Measurements from ENCODE around the gene AKT3. TPM values are rescaled to one million over a fixed set of nuclear protein-coding genes. Genes with fewer than 3 reads are reported as not detected.
A peak's percentile ranks its signal among the peaks of the same experiment; 100 is the strongest.

AKT3 gene
- total RNA-seq, 1 donor from 2014 or later: 110 TPM

DNA sequence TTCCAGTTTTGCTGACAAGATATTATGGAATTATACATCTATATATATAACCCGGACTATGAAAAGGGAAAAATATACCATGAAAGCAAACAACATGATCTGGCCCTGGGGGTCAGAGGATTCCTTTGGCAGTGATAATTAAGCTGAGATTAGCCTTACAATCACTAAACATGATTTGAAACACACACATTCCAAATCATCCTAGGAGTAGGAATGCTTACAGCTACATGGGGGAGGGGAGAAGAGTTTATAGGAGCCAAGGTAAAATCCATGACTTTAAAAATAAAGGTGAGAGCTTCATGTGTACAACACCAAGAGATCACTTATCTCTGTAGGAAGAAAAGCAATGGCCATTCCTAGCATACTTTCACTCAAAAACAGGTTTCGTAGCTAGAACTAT is 57.6 kb downstream of the AKT3 start:
- Mint-ChIP-seq H3K4me3 (no peak overlapping the region), H3K27me3 (ENCODE audit: low read depth) (no peaks in the 10 kb centered on the region), H3K27ac (peak overlapping the region; percentile 94), H3K4me1 (peaks cover 34% of the 10 kb centered on the region), H3K9me3 (peaks cover 3% of the 10 kb centered on the region), H3K36me3 (peaks cover 18% of the 10 kb centered on the region)
- TF ChIP-seq, protein P1, sequence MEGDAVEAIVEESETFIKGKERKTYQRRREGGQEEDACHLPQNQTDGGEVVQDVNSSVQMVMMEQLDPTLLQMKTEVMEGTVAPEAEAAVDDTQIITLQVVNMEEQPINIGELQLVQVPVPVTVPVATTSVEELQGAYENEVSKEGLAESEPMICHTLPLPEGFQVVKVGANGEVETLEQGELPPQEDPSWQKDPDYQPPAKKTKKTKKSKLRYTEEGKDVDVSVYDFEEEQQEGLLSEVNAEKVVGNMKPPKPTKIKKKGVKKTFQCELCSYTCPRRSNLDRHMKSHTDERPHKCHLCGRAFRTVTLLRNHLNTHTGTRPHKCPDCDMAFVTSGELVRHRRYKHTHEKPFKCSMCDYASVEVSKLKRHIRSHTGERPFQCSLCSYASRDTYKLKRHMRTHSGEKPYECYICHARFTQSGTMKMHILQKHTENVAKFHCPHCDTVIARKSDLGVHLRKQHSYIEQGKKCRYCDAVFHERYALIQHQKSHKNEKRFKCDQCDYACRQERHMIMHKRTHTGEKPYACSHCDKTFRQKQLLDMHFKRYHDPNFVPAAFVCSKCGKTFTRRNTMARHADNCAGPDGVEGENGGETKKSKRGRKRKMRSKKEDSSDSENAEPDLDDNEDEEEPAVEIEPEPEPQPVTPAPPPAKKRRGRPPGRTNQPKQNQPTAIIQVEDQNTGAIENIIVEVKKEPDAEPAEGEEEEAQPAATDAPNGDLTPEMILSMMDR (IDR thresholded peaks at IDR 0.05; ENCODE audit: unreplicated experiment): no peak
- no peak for DNase-seq (ENCODE audit: low spot score in 2 of 2, unreplicated experiment in 2 of 2)

DNA sequence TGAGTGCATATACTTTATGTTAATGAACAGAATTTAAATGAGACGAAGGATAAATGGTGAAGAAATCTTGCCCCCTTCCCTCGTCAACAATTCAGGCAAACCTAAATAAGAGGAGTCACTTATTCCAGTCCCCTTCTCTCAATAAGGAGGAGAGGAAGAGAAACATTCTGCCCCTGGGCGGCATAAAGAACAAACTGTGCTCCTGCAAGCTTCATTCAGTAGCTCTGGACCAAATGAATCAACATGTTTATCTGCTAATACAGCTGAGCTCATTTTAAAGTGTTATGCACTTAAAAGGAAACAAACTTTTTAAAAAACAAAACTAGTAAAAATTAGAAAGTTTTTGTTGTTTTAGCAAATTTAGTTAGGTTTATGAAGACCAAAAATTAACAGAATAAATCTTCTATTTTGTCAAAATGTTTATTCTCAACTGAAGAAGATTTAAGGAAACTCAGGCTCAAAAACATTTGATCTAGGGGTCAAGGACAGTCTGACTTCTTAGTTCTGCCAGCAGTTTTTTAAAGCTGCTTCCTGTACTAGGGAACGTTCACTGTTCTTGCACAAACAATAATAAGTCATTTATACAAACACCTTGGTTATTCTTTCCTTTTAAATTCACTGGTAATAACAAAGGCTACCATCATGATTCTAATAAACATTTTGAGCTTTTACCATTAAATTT is 58.3 kb downstream of the AKT3 start:
- Mint-ChIP-seq H3K4me1 (peaks cover 41% of the 10 kb centered on the region), H3K27ac (peak overlapping the region; percentile 69), H3K36me3 (peaks cover 16% of the 10 kb centered on the region), H3K9me3 (peaks cover 3% of the 10 kb centered on the region), H3K27me3 (ENCODE audit: low read depth) (no peaks in the 10 kb centered on the region), H3K4me3 (no peak overlapping the region)
- TF ChIP-seq, protein P1 (IDR thresholded peaks at IDR 0.05; ENCODE audit: unreplicated experiment): no peak
- DNase-seq (ENCODE audit: low spot score in 2 of 2, unreplicated experiment in 2 of 2): no peak

DNA sequence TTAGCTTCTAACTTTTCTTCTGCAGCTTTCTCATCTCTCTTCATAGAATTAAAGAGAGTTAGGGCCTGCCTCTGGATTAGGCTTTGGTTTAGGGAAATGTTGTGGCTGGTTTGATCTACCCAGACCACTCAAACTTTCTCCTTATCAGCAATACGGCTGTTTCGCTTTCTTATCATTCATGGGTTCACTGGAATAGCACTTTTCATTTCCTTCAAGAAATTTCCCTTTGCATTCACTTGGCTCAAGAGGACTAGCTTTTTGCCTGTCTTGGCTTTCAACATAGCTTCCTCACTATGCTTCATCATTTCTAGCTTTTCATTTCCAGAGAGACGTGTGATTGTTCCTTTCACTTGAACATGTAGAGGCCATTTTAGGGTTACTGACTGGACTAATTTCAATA is 59.6 kb downstream of the AKT3 start:
- no peak for DNase-seq (ENCODE audit: low spot score in 2 of 2, unreplicated experiment in 2 of 2)
- peak overlapping the region; percentile 5 for H3K27ac Mint-ChIP-seq
- peaks cover 54% of the 10 kb centered on the region for H3K4me1 Mint-ChIP-seq
- H3K27me3 Mint-ChIP-seq (ENCODE audit: low read depth): no peaks in the 10 kb centered on the region
- TF ChIP-seq, protein P1 (IDR thresholded peaks at IDR 0.05; ENCODE audit: unreplicated experiment): no peak
- no peak overlapping the region for H3K4me3 Mint-ChIP-seq
- H3K9me3 Mint-ChIP-seq: no peaks in the 10 kb centered on the region
- peaks cover 5% of the 10 kb centered on the region for H3K36me3 Mint-ChIP-seq

DNA sequence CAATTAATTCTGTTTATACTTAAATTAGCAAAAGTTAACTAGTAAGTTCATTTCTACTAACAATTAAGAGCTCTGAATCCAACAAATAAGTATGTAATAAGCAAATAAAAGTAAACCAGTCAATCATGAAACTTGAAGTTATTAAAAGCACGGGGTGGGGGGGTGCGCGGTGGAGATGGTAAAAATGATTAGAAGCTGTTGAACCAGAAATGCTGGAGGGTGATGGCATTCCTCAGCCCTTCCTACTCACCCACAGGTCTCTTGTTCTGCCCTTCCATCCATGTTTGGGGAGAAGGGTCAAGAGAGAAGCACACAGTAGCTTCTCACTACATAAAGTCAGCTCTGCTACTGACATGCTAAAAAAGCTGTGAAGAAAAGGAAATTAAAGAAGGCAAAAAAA is 63.5 kb downstream of the AKT3 start:
- Mint-ChIP-seq H3K4me3 (no peak overlapping the region), H3K4me1 (peaks cover 39% of the 10 kb centered on the region), H3K9me3 (no peaks in the 10 kb centered on the region)

DNA sequence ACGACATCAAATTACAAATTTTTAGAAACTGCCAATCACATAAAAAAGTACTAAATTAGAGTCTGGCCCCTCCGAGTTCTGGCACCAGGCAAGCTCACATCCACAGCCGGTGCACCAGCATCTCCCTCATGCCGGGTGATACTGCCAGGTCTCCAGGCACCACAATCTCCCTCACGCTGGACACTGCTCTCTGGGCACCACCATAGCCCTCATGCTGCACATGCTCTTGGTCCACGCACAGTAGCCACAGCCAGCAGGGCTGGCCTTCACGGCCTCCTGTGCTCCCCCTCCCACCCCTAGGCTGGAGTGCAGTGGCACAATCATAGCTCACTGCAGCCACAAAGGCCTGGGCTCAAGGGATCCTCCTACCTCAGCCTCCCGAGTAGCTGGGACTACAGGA is 65.5 kb downstream of the AKT3 start:
- DNase-seq (ENCODE audit: low spot score in 2 of 2, unreplicated experiment in 2 of 2): no peak
- TF ChIP-seq, protein P1 (IDR thresholded peaks at IDR 0.05; ENCODE audit: unreplicated experiment): no peak
- Mint-ChIP-seq H3K27ac (no peak overlapping the region), H3K4me1 (peaks cover 33% of the 10 kb centered on the region), H3K27me3 (ENCODE audit: low read depth) (no peaks in the 10 kb centered on the region), H3K4me3 (no peak overlapping the region), H3K9me3 (no peaks in the 10 kb centered on the region), H3K36me3 (peaks cover 3% of the 10 kb centered on the region)

More for the DNA sequence above, 63.5 kb downstream of the AKT3 start:
- Mint-ChIP-seq H3K27me3 (ENCODE audit: low read depth) (no peaks in the 10 kb centered on the region), H3K27ac (peak overlapping the region; percentile 89), H3K36me3 (peaks cover 3% of the 10 kb centered on the region)
- no peak for DNase-seq (ENCODE audit: low spot score in 2 of 2, unreplicated experiment in 2 of 2)
- TF ChIP-seq, protein P1 (IDR thresholded peaks at IDR 0.05; ENCODE audit: unreplicated experiment): no peak
